H9 (cell line): ENCODE results near the gene ABHD5. TPM values are rescaled to one million over a fixed set of nuclear protein-coding genes. Genes with fewer than 3 reads are reported as not detected.

Experiments
- DNase-seq: peaks from one replicate; pipeline ENCODE4 v3.0.0-alpha.2; 2017
- H2AFZ ChIP-seq: one replicate; pipeline ENCODE4 v1.6.1; 2013; ENCODE audit warnings: mild to moderate bottlenecking, low read length, control low read depth, moderate library complexity
- H2AK5ac ChIP-seq: 2 replicates; pipeline ENCODE4 v1.6.1; 2013; ENCODE audit warnings: low read length, control low read depth, mixed read lengths; ENCODE audit not compliant: insufficient read length
- H2BK120ac ChIP-seq: one replicate; pipeline ENCODE4 v1.6.1; 2013; ENCODE audit warnings: low read depth, mild to moderate bottlenecking, low read length, control low read depth, inconsistent platforms; ENCODE audit not compliant: poor library complexity, severe bottlenecking
- H2BK12ac ChIP-seq: 2 replicates; pipeline ENCODE4 v1.6.1; 2013; ENCODE audit warnings: low read length, control low read depth, mixed read lengths, low read depth; ENCODE audit not compliant: insufficient read length
- H2BK15ac ChIP-seq: 2 replicates; pipeline ENCODE4 v1.6.1; 2013; ENCODE audit warnings: low read depth, low read length, control low read depth
- H2BK20ac ChIP-seq: one replicate; pipeline ENCODE4 v1.6.1; 2013; ENCODE audit warnings: low read depth, mild to moderate bottlenecking, low read length, control low read depth, inconsistent platforms; ENCODE audit not compliant: poor library complexity, severe bottlenecking
- H2BK5ac ChIP-seq: 2 replicates; pipeline ENCODE4 v1.6.1; 2013; ENCODE audit warnings: low read length, control low read depth, mixed read lengths; ENCODE audit not compliant: insufficient read length
- H3K14ac ChIP-seq: 2 replicates; pipeline ENCODE4 v1.6.1; 2013; ENCODE audit warnings: low read length, control low read depth; ENCODE audit not compliant: insufficient read depth
- H3K18ac ChIP-seq: 2 replicates; pipeline ENCODE4 v1.6.1; 2013; ENCODE audit warnings: low read depth, mild to moderate bottlenecking, mixed read lengths, low read length, control low read depth; ENCODE audit not compliant: insufficient read length
- H3K23ac ChIP-seq: 2 replicates; pipeline ENCODE4 v1.6.1; 2013; ENCODE audit warnings: low read length, control low read depth, mixed read lengths, low read depth; ENCODE audit not compliant: insufficient read length
- H3K23me2 ChIP-seq: 2 replicates; pipeline ENCODE4 v1.6.1; 2013; ENCODE audit warnings: low read depth, mild to moderate bottlenecking, mixed read lengths, low read length, control low read depth; ENCODE audit not compliant: insufficient read length, poor library complexity, severe bottlenecking
- H3K27ac ChIP-seq: 2 replicates; pipeline ENCODE4 v1.5.1; 2013; ENCODE audit warnings: low read length, control low read depth, mixed read lengths, low read depth; ENCODE audit not compliant: insufficient read length
- H3K27me3 ChIP-seq: 2 replicates; pipeline ENCODE4 v1.6.1; 2013; ENCODE audit warnings: low read length, control low read depth, inconsistent platforms; ENCODE audit not compliant: insufficient read depth
- H3K4ac ChIP-seq: 2 replicates; pipeline ENCODE4 v1.6.1; 2013; ENCODE audit warnings: low read depth, mild to moderate bottlenecking, control low read depth, inconsistent platforms, low read length, moderate library complexity
- H3K4me1 ChIP-seq: 2 replicates; pipeline ENCODE4 v1.6.1; 2013; ENCODE audit warnings: low read length, control low read depth, inconsistent platforms; ENCODE audit not compliant: insufficient read depth
- H3K4me2 ChIP-seq: 2 replicates; pipeline ENCODE4 v1.6.1; 2013; ENCODE audit warnings: low read length, control low read depth, mixed read lengths; ENCODE audit not compliant: insufficient read length, insufficient read depth
- H3K56ac ChIP-seq: 2 replicates; pipeline ENCODE4 v1.6.1; 2013; ENCODE audit warnings: low read depth, mild to moderate bottlenecking, mixed read lengths, low read length, control low read depth; ENCODE audit not compliant: insufficient read length
- H3K79me1 ChIP-seq: 2 replicates; pipeline ENCODE4 v1.6.1; 2013; ENCODE audit warnings: low read depth, mild to moderate bottlenecking, moderate library complexity, low read length, control low read depth, inconsistent platforms; ENCODE audit not compliant: insufficient read depth, poor library complexity, severe bottlenecking
- H3K79me2 ChIP-seq: 2 replicates; pipeline ENCODE4 v1.6.1; 2013; ENCODE audit warnings: low read length, control low read depth, inconsistent platforms; ENCODE audit not compliant: insufficient read depth
- H3K9ac ChIP-seq: 2 replicates; pipeline ENCODE4 v1.6.1; 2013; ENCODE audit warnings: low read length, control low read depth, mixed read lengths; ENCODE audit not compliant: insufficient read length; ENCODE audit errors: extremely low read depth
- H3K9me3 ChIP-seq: one replicate; pipeline ENCODE4 v1.6.1; 2013; ENCODE audit warnings: low read depth, low read length, inconsistent platforms; ENCODE audit not compliant: control insufficient read depth
- H3T11ph ChIP-seq: one replicate; pipeline ENCODE4 v1.6.1; 2013; ENCODE audit warnings: mild to moderate bottlenecking, low read length, control low read depth, inconsistent platforms
- H4K20me1 ChIP-seq: one replicate; pipeline ENCODE4 v1.6.1; 2013; ENCODE audit not compliant: control insufficient read depth, insufficient read length, insufficient read depth
- H4K5ac ChIP-seq: 2 replicates; pipeline ENCODE4 v1.6.1; 2013; ENCODE audit warnings: low read depth, mild to moderate bottlenecking, mixed read lengths, low read length, control low read depth; ENCODE audit not compliant: insufficient read length
- H4K8ac ChIP-seq: replicated peaks from 2 replicates; pipeline ENCODE4 v1.6.1; 2013; ENCODE audit warnings: low read length, control low read depth, mixed read lengths, low read depth; ENCODE audit not compliant: insufficient read length
- H4K91ac ChIP-seq: 2 replicates; pipeline ENCODE4 v1.6.1; 2013; ENCODE audit warnings: low read depth, mild to moderate bottlenecking, moderate library complexity, mixed read lengths, low read length, control low read depth; ENCODE audit not compliant: insufficient read length
- H3K27ac Mint-ChIP-seq, 3 experiments: 2 replicates in 2 of 3; 3 replicates in 1 of 3; pipeline ENCODE4 v1.8.0; 2020 to 2021; ENCODE audit warnings: mixed read lengths in 3 of 3, mild to moderate bottlenecking in 1 of 3, moderate library complexity in 1 of 3
- H3K27me3 Mint-ChIP-seq: 2 replicates; pipeline ENCODE4 v1.8.0; 2021; ENCODE audit warnings: low read depth, mild to moderate bottlenecking, moderate library complexity, mixed read lengths
- H3K36me3 Mint-ChIP-seq, 3 experiments: 2 replicates in 2 of 3; 3 replicates in 1 of 3; pipeline ENCODE4 v1.8.0; 2020 to 2021; ENCODE audit warnings: low read depth in 3 of 3, mixed read lengths in 3 of 3; ENCODE audit not compliant: insufficient read depth in 1 of 3
- H3K4me1 Mint-ChIP-seq, 2 experiments: 2 replicates each; pipeline ENCODE4 v1.8.0; 2020; ENCODE audit warnings: mixed read lengths in 2 of 2
- H3K4me3 Mint-ChIP-seq, 2 experiments: 2 replicates in 1 of 2; 3 replicates in 1 of 2; pipeline ENCODE4 v1.8.0; 2020 to 2021; ENCODE audit warnings: mild to moderate bottlenecking in 2 of 2, mixed read lengths in 2 of 2, moderate library complexity in 1 of 2
- H3K9me3 Mint-ChIP-seq, 2 experiments: 2 replicates in 1 of 2; 3 replicates in 1 of 2; pipeline ENCODE4 v1.8.0; 2020; ENCODE audit warnings: mild to moderate bottlenecking in 2 of 2, mixed read lengths in 2 of 2, moderate library complexity in 1 of 2
- CTCF ChIP-seq: fragments of 200-600 bp; sonication (generic); conservative IDR thresholded peaks from 3 replicates; pipeline ENCODE4 v1.8.0; 2021; ENCODE audit warnings: antibody characterized with exemption, mild to moderate bottlenecking
- WGBS: extraction: QIAGEN DNeasy Blood & Tissue Kit; methylation state at CpG from one replicate; pipeline ENCODE4 v1.1.7; 2013; ENCODE audit warnings: missing lambda C conversion rate, low lambda C conversion rate, mixed read lengths; ENCODE audit not compliant: insufficient read length; ENCODE audit errors: extremely low coverage; 5-methylcytosine and 5-hydroxymethylcytosine counted together
- total RNA-seq: library from RNA; stranded (reverse); gene quantifications from 2 replicates; pipeline ENCODE4 v1.2.1, GENCODE V29; 2021

The ABHD5 gene
- total RNA-seq, 1 experiment from 2014 or later: 13.1 TPM

- no peaks in the 10 kb centered on the region for H3K79me2 ChIP-seq
- TF ChIP-seq CTCF: no peak
- peaks cover 2 to 3% of the 10 kb centered on the region in 2 experiments; a peak in 1 of 5 replicates for H3K9me3 Mint-ChIP-seq
- H3K23ac ChIP-seq: no peak overlapping the region
- no peaks in the 10 kb centered on the region for H3K36me3 Mint-ChIP-seq
- H4K5ac ChIP-seq: no peak overlapping the region
- H3K23me2 ChIP-seq: no peaks in the 10 kb centered on the region
- no peaks in the 10 kb centered on the region for H3K9me3 ChIP-seq
- H3T11ph ChIP-seq: no peak overlapping the region
- no peak overlapping the region for H2AK5ac ChIP-seq
- no peak overlapping the region for H3K9ac ChIP-seq
- no peak overlapping the region for H3K4me3 Mint-ChIP-seq
- no peak overlapping the region for H3K4ac ChIP-seq
- no peak overlapping the region for H2BK12ac ChIP-seq
- H3K27me3 Mint-ChIP-seq: peaks cover 23% of the 10 kb centered on the region
- H2BK20ac ChIP-seq: no peak overlapping the region
- no peaks in the 10 kb centered on the region for H3K4me1 ChIP-seq
- no peaks in the 10 kb centered on the region for H4K20me1 ChIP-seq
- H2AFZ ChIP-seq: no peak overlapping the region
- no peak overlapping the region for H4K8ac ChIP-seq
- H3K14ac ChIP-seq: peak overlapping the region; percentile 11
- H3K27me3 ChIP-seq: no peaks in the 10 kb centered on the region
- H4K91ac ChIP-seq: no peak overlapping the region
- no CpG with 5 or more reads among the region's 10 CpGs for WGBS
- no peak overlapping the region for H2BK5ac ChIP-seq
- no peak overlapping the region for H3K56ac ChIP-seq
- H2BK15ac ChIP-seq: no peak overlapping the region
- peak overlapping the region; percentile 15 for H3K18ac ChIP-seq
- H3K27ac ChIP-seq: no peak overlapping the region
- no peak overlapping the region for H3K27ac Mint-ChIP-seq
- H3K4me2 ChIP-seq: no peak overlapping the region
- no peaks in the 10 kb centered on the region for H3K79me1 ChIP-seq
- peaks cover 12 to 16% of the 10 kb centered on the region in 2 experiments for H3K4me1 Mint-ChIP-seq
- DNase-seq: peak; percentile 69
- H2BK120ac ChIP-seq: no peak overlapping the region
These were observed 82.7 kb downstream of the ABHD5 start for GRCh38 chr3:43773273-43774094.
